Measurements from ENCODE around the gene GEMIN4.
A peak's percentile ranks its signal among the peaks of the same experiment; 100 is the strongest.

The GEMIN4 gene

GRCh38 chr17:752002-752619 is at the start of gene GEMIN4:
Gene GEMIN4 (minus strand): TSS chr17:752264. CDS start chr17:752142, 122 bp downstream.
- H3K4me1 ChIP-seq (ENCODE audit: control insufficient read depth, insufficient read depth, low read length), result no peaks in the 10 kb centered on the region
- H3K9me3 ChIP-seq (ENCODE audit: control insufficient read depth, insufficient read depth, low read length), result peaks cover 4% of the 10 kb centered on the region
- peaks cover 22% of the 10 kb centered on the region for H3K36me3 ChIP-seq (ENCODE audit: control insufficient read depth, insufficient read depth, low read length)
- peak within 1 kb of the TSS; percentile 84 for H3K9ac ChIP-seq (ENCODE audit: low read depth, low read length)
- H3K4me3 ChIP-seq (ENCODE audit: low read depth, low read length), result peak within 1 kb of the TSS; percentile 95
- no peaks in the 10 kb centered on the region for H3K27me3 ChIP-seq (ENCODE audit: control insufficient read depth, insufficient read depth, low read length)

- no peaks in the 10 kb centered on the region for H3K27me3 ChIP-seq (ENCODE audit: control insufficient read depth, insufficient read depth, low read length)
- no peaks in the 10 kb centered on the region for H3K4me1 ChIP-seq (ENCODE audit: control insufficient read depth, insufficient read depth, low read length)
- no peak overlapping the region for H3K4me3 ChIP-seq (ENCODE audit: low read depth, low read length)
- peaks cover 13% of the 10 kb centered on the region for H3K36me3 ChIP-seq (ENCODE audit: control insufficient read depth, insufficient read depth, low read length)
- H3K9me3 ChIP-seq (ENCODE audit: control insufficient read depth, insufficient read depth, low read length), result no peaks in the 10 kb centered on the region
- H3K9ac ChIP-seq (ENCODE audit: low read depth, low read length), result no peak overlapping the region
Observed at GRCh38 chr17:801660-802059, 49.6 kb upstream of the GEMIN4 start.

GRCh38 chr17:800446-801242 is 48.6 kb upstream of the GEMIN4 start:
- H3K4me1 ChIP-seq (ENCODE audit: control insufficient read depth, insufficient read depth, low read length), result no peaks in the 10 kb centered on the region
- no peak overlapping the region for H3K4me3 ChIP-seq (ENCODE audit: low read depth, low read length)
- H3K9me3 ChIP-seq (ENCODE audit: control insufficient read depth, insufficient read depth, low read length), result no peaks in the 10 kb centered on the region
- H3K36me3 ChIP-seq (ENCODE audit: control insufficient read depth, insufficient read depth, low read length), result peaks cover 13% of the 10 kb centered on the region
- H3K9ac ChIP-seq (ENCODE audit: low read depth, low read length), result no peak overlapping the region
- no peaks in the 10 kb centered on the region for H3K27me3 ChIP-seq (ENCODE audit: control insufficient read depth, insufficient read depth, low read length)

- H3K4me3 ChIP-seq (ENCODE audit: low read depth, low read length), result no peak overlapping the region
- H3K9ac ChIP-seq (ENCODE audit: low read depth, low read length), result no peak overlapping the region
- H3K27me3 ChIP-seq (ENCODE audit: control insufficient read depth, insufficient read depth, low read length), result no peaks in the 10 kb centered on the region
- H3K4me1 ChIP-seq (ENCODE audit: control insufficient read depth, insufficient read depth, low read length), result no peaks in the 10 kb centered on the region
- peaks cover 8% of the 10 kb centered on the region for H3K36me3 ChIP-seq (ENCODE audit: control insufficient read depth, insufficient read depth, low read length)
- no peaks in the 10 kb centered on the region for H3K9me3 ChIP-seq (ENCODE audit: control insufficient read depth, insufficient read depth, low read length)
Observed at GRCh38 chr17:799261-799660, 47.2 kb upstream of the GEMIN4 start.

- H3K4me1 ChIP-seq (ENCODE audit: control insufficient read depth, insufficient read depth, low read length), result no peaks in the 10 kb centered on the region
- no peaks in the 10 kb centered on the region for H3K27me3 ChIP-seq (ENCODE audit: control insufficient read depth, insufficient read depth, low read length)
- peaks cover 2% of the 10 kb centered on the region for H3K36me3 ChIP-seq (ENCODE audit: control insufficient read depth, insufficient read depth, low read length)
- H3K9ac ChIP-seq (ENCODE audit: low read depth, low read length), result no peak overlapping the region
- no peaks in the 10 kb centered on the region for H3K9me3 ChIP-seq (ENCODE audit: control insufficient read depth, insufficient read depth, low read length)
- no peak overlapping the region for H3K4me3 ChIP-seq (ENCODE audit: low read depth, low read length)
Observed at GRCh38 chr17:798246-798645, 46.2 kb upstream of the GEMIN4 start.

- Histone ChIP-seq H3K4me1 (ENCODE audit: control insufficient read depth, insufficient read depth, low read length) (no peaks in the 10 kb centered on the region), H3K9me3 (ENCODE audit: control insufficient read depth, insufficient read depth, low read length) (no peaks in the 10 kb centered on the region), H3K4me3 (ENCODE audit: low read depth, low read length) (no peak overlapping the region), H3K36me3 (ENCODE audit: control insufficient read depth, insufficient read depth, low read length) (no peaks in the 10 kb centered on the region), H3K27me3 (ENCODE audit: control insufficient read depth, insufficient read depth, low read length) (no peaks in the 10 kb centered on the region), H3K9ac (ENCODE audit: low read depth, low read length) (no peak overlapping the region)
Observed at GRCh38 chr17:797236-797840, 45.3 kb upstream of the GEMIN4 start.

GRCh38 chr17:796609-797008 is 44.5 kb upstream of the GEMIN4 start:
- Histone ChIP-seq H3K4me1 (ENCODE audit: control insufficient read depth, insufficient read depth, low read length) (no peaks in the 10 kb centered on the region), H3K36me3 (ENCODE audit: control insufficient read depth, insufficient read depth, low read length) (no peaks in the 10 kb centered on the region), H3K9ac (ENCODE audit: low read depth, low read length) (no peak overlapping the region), H3K9me3 (ENCODE audit: control insufficient read depth, insufficient read depth, low read length) (no peaks in the 10 kb centered on the region), H3K27me3 (ENCODE audit: control insufficient read depth, insufficient read depth, low read length) (no peaks in the 10 kb centered on the region), H3K4me3 (ENCODE audit: low read depth, low read length) (no peak overlapping the region)

GRCh38 chr17:795721-796120 is 43.7 kb upstream of the GEMIN4 start:
- Histone ChIP-seq H3K4me1 (ENCODE audit: control insufficient read depth, insufficient read depth, low read length) (no peaks in the 10 kb centered on the region), H3K36me3 (ENCODE audit: control insufficient read depth, insufficient read depth, low read length) (no peaks in the 10 kb centered on the region), H3K9me3 (ENCODE audit: control insufficient read depth, insufficient read depth, low read length) (no peaks in the 10 kb centered on the region), H3K4me3 (ENCODE audit: low read depth, low read length) (no peak overlapping the region), H3K9ac (ENCODE audit: low read depth, low read length) (no peak overlapping the region), H3K27me3 (ENCODE audit: control insufficient read depth, insufficient read depth, low read length) (no peaks in the 10 kb centered on the region)

GRCh38 chr17:795276-795675 is 43.2 kb upstream of the GEMIN4 start:
- Histone ChIP-seq H3K36me3 (ENCODE audit: control insufficient read depth, insufficient read depth, low read length) (no peaks in the 10 kb centered on the region), H3K27me3 (ENCODE audit: control insufficient read depth, insufficient read depth, low read length) (no peaks in the 10 kb centered on the region), H3K4me1 (ENCODE audit: control insufficient read depth, insufficient read depth, low read length) (no peaks in the 10 kb centered on the region), H3K9me3 (ENCODE audit: control insufficient read depth, insufficient read depth, low read length) (no peaks in the 10 kb centered on the region), H3K9ac (ENCODE audit: low read depth, low read length) (no peak overlapping the region), H3K4me3 (ENCODE audit: low read depth, low read length) (no peak overlapping the region)

GRCh38 chr17:794876-795275 is 42.8 kb upstream of the GEMIN4 start:
- Histone ChIP-seq H3K4me3 (ENCODE audit: low read depth, low read length) (no peak overlapping the region), H3K9me3 (ENCODE audit: control insufficient read depth, insufficient read depth, low read length) (no peaks in the 10 kb centered on the region), H3K4me1 (ENCODE audit: control insufficient read depth, insufficient read depth, low read length) (no peaks in the 10 kb centered on the region), H3K36me3 (ENCODE audit: control insufficient read depth, insufficient read depth, low read length) (no peaks in the 10 kb centered on the region), H3K27me3 (ENCODE audit: control insufficient read depth, insufficient read depth, low read length) (no peaks in the 10 kb centered on the region), H3K9ac (ENCODE audit: low read depth, low read length) (no peak overlapping the region)

GRCh38 chr17:792277-792676 is 40.2 kb upstream of the GEMIN4 start:
- no peaks in the 10 kb centered on the region for H3K9me3 ChIP-seq (ENCODE audit: control insufficient read depth, insufficient read depth, low read length)
- no peak overlapping the region for H3K4me3 ChIP-seq (ENCODE audit: low read depth, low read length)
- peaks cover 12% of the 10 kb centered on the region for H3K36me3 ChIP-seq (ENCODE audit: control insufficient read depth, insufficient read depth, low read length)
- H3K4me1 ChIP-seq (ENCODE audit: control insufficient read depth, insufficient read depth, low read length), result no peaks in the 10 kb centered on the region
- no peaks in the 10 kb centered on the region for H3K27me3 ChIP-seq (ENCODE audit: control insufficient read depth, insufficient read depth, low read length)
- no peak overlapping the region for H3K9ac ChIP-seq (ENCODE audit: low read depth, low read length)

- H3K9me3 ChIP-seq (ENCODE audit: control insufficient read depth, insufficient read depth, low read length), result no peaks in the 10 kb centered on the region
- no peak overlapping the region for H3K9ac ChIP-seq (ENCODE audit: low read depth, low read length)
- peaks cover 12% of the 10 kb centered on the region for H3K36me3 ChIP-seq (ENCODE audit: control insufficient read depth, insufficient read depth, low read length)
- H3K4me1 ChIP-seq (ENCODE audit: control insufficient read depth, insufficient read depth, low read length), result no peaks in the 10 kb centered on the region
- H3K4me3 ChIP-seq (ENCODE audit: low read depth, low read length), result no peak overlapping the region
- no peaks in the 10 kb centered on the region for H3K27me3 ChIP-seq (ENCODE audit: control insufficient read depth, insufficient read depth, low read length)
Observed at GRCh38 chr17:791829-792228, 39.8 kb upstream of the GEMIN4 start.
